ENCODE results near the gene MEP1B.

DNA sequence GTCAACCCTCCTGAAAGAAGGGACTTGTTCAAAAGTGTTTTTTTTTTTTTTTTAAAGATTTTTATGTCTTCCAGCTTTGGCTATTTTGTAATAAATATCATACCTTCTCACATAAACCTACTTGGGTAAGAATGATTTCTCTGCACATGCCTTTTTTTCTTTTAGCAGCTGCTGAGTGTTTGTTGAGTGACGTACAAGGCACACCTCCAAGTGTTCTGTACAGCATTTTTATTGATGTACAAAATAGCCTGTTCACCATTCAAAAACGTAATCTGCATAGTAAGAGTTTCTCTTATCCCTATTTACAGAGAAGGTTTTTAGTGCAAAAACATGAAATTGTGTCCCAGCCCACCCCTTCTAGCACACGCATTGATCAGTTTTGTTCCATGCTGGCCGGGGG lies 77.6 kb downstream of the MEP1B start:
- TF ChIP-seq POLR2AphosphoS5 (IDR thresholded peaks at IDR 0.05; ENCODE audit: borderline replicate concordance, low read depth, low read length) (no peak), EZH2 (IDR thresholded peaks at IDR 0.05) (no peak)

Data from SK-N-MC (cell line).